GM12878 (cell line): ENCODE measurements around the gene ATXN7L1. TPM values are rescaled to one million over a fixed set of nuclear protein-coding genes. Genes with fewer than 3 reads are reported as not detected.

Experiments used
- ATAC-seq: fragments of 200-7000 bp; cut with Tn5 transposase; 3 replicates; pipeline ENCODE4 v1.9.1; 2020; ENCODE audit warnings: mild to moderate bottlenecking, moderate library complexity
- BruUV-seq: library from RNA; stranded (reverse); fragments of 400-500 nt; replicated peaks from 2 replicates; lab custom pipeline; 2021; lab: Mats Ljungman, UMichigan
- CTCF ChIA-PET: fragments of 300-600 bp; sonication (Branson Sonifier 250); formaldehyde crosslinking; extraction: SDS; loops from one replicate; lab custom pipeline; 2021; ENCODE audit warnings: inconsistent platforms; lab: Yijun Ruan, JAX
- POLR2A ChIA-PET: fragments of 350-600 bp; formaldehyde crosslinking; extraction: SDS; loops from one replicate; lab custom pipeline; 2021; ENCODE audit warnings: inconsistent platforms; lab: Charles Lee
- RAD21 ChIA-PET: fragments of 300-600 bp; sonication (Branson Sonifier 250); formaldehyde crosslinking; loops from one replicate; lab custom pipeline; 2023; ENCODE audit warnings: antibody characterized with exemption; ENCODE audit not compliant: unreplicated experiment; lab: Charles Lee
- SMC1A ChIA-PET: fragments of 300-600 bp; sonication (Branson Sonifier 250); formaldehyde crosslinking; loops from one replicate; lab custom pipeline; 2023; ENCODE audit not compliant: unreplicated experiment, uncharacterized antibody; lab: Charles Lee
- DNase-seq: peaks from one replicate; pipeline ENCODE4 v3.0.0-alpha.2; 2011; ENCODE audit warnings: low read depth, low spot score
- FAIRE-seq: peaks from 3 replicates; lab custom pipeline; 2011; peaks lifted over from hg19 to GRCh38; lab: Jason Lieb, UNC
- H2AFZ ChIP-seq: 2 replicates; pipeline ENCODE4 v1.6.0; 2011; ENCODE audit warnings: low read depth, low read length, control low read depth; ENCODE audit not compliant: control insufficient read depth
- H3K27ac ChIP-seq: 2 replicates; pipeline ENCODE4 v1.5.1; 2011; ENCODE audit warnings: control low read depth; ENCODE audit not compliant: control insufficient read depth, insufficient read depth
- H3K27me3 ChIP-seq, 2 experiments: replicated peaks in 1 of 2; 2 replicates each; pipeline versions ENCODE4 v1.6.0 to v1.6.1; 2011; ENCODE audit warnings: low read length in 1 of 2; ENCODE audit not compliant: control insufficient read depth in 2 of 2, insufficient read depth in 2 of 2
- H3K36me3 ChIP-seq, 2 experiments: 2 replicates each; pipeline ENCODE4 v1.5.1; 2011; ENCODE audit warnings: low read length in 1 of 2; ENCODE audit not compliant: control insufficient read depth in 2 of 2, insufficient read depth in 2 of 2
- H3K4me1 ChIP-seq: 2 replicates; pipeline ENCODE4 v1.6.1; 2011; ENCODE audit warnings: mild to moderate bottlenecking, low read length, moderate library complexity, mixed read lengths; ENCODE audit not compliant: control insufficient read depth, insufficient read depth
- H3K4me2 ChIP-seq: 2 replicates; pipeline ENCODE4 v1.6.0; 2011; ENCODE audit warnings: control low read depth; ENCODE audit not compliant: control insufficient read depth, insufficient read depth
- H3K4me3 ChIP-seq: fragments of 200-600 bp; sonication (generic); 2 replicates; pipeline ENCODE4 v1.5.1; 2016
- H3K79me2 ChIP-seq: 2 replicates; pipeline ENCODE4 v1.6.0; 2011; ENCODE audit warnings: low read length; ENCODE audit not compliant: control insufficient read depth, insufficient read depth
- H3K9ac ChIP-seq: 2 replicates; pipeline ENCODE4 v1.8.0; 2011; ENCODE audit warnings: low read length, control low read depth, mixed read lengths; ENCODE audit not compliant: control insufficient read depth, insufficient read depth
- H3K9me3 ChIP-seq: replicated peaks from 3 replicates; pipeline ENCODE4 v1.5.1; 2011; ENCODE audit warnings: mild to moderate bottlenecking, low read length; ENCODE audit not compliant: control insufficient read depth, insufficient read depth
- H4K20me1 ChIP-seq: 2 replicates; pipeline ENCODE4 v1.6.0; 2011; ENCODE audit not compliant: control insufficient read depth, insufficient read depth
- ESRRA ChIP-seq: IDR thresholded peaks from 2 replicates; pipeline ENCODE4 v1.6.1; 2012; ENCODE audit warnings: mild to moderate bottlenecking, low read length, improper control_type of control experiment
- GABPA ChIP-seq: IDR thresholded peaks from 2 replicates; pipeline ENCODE4 v1.6.1; 2014; ENCODE audit warnings: antibody characterized with exemption, low read depth, mild to moderate bottlenecking, inconsistent platforms
- IKZF1 ChIP-seq: fragments of 450-650 bp; conservative IDR thresholded peaks from 2 replicates; pipeline ENCODE4 v1.6.1; 2017; ENCODE audit warnings: antibody characterized with exemption, mild to moderate bottlenecking
- NR2C1 ChIP-seq: fragments of 450-650 bp; IDR thresholded peaks from 2 replicates; pipeline ENCODE4 v1.6.1; 2017; ENCODE audit warnings: antibody characterized with exemption, mild to moderate bottlenecking, moderate library complexity
- RELB ChIP-seq: fragments of 450-650 bp; IDR thresholded peaks from 2 replicates; pipeline ENCODE4 v1.6.1; 2017; ENCODE audit warnings: low read depth, mild to moderate bottlenecking, moderate library complexity
- RFX5 ChIP-seq: IDR thresholded peaks from 2 replicates; pipeline ENCODE4 v1.6.1; 2011; ENCODE audit warnings: low read depth, low read length, improper control_type of control experiment
- WGBS: methylation state at CpG from one replicate; pipeline ENCODE4 v1.1.6; 2016; ENCODE audit warnings: low lambda C conversion rate; ENCODE audit not compliant: insufficient replicate concordance, insufficient coverage; ENCODE audit errors: missing lambda C conversion rate; 5-methylcytosine and 5-hydroxymethylcytosine counted together
- in situ Hi-C: fragments of 300-500 bp; cut with MboI; formaldehyde crosslinking; loops from 9 replicates; pipeline ENCODE4 v1.14.3; 2018; ENCODE audit warnings: mixed read lengths
- intact Hi-C: fragments of 100-400 bp; cut with micrococcal nuclease; formaldehyde crosslinking; loops from one replicate; pipeline ENCODE4 v1.14.2; 2022; ENCODE audit not compliant: unreplicated experiment
- polyA plus RNA-seq, 11 experiments: library from polyadenylated mRNA; depleted of rRNA in 4 of 11; unstranded in 6 of 11; stranded (reverse) in 5 of 11; fragments of >200 nt; fragmentation: Nextera tagmentation in 4 of 11; fragmentation: Illumina TruSeq in 1 of 11; extraction: Ambion mirVana in 4 of 11; extraction: Trizol in 1 of 11; gene quantifications; 1 replicate in 1 of 11; 2 replicates in 10 of 11; pipeline versions ENCODE4 v1.2.1 to v1.2.3, GENCODE V29; 2011 to 2016; ENCODE audit warnings: inconsistent platforms in 2 of 11, missing spikeins in 2 of 11, low read depth in 1 of 11
- total RNA-seq, 4 experiments: library from RNA; depleted of rRNA in 3 of 4; stranded (reverse); fragments of >200 nt in 3 of 4; fragmentation: Illumina TruSeq in 1 of 4; extraction: Trizol in 1 of 4; gene quantifications; 2 replicates each; pipeline versions ENCODE4 v1.2.1 to v1.2.3, GENCODE V29; 2013 to 2021

The ATXN7L1 gene
- total and polyA plus RNA-seq, 10 of the 15 experiments (the other 5 are each of a cell fraction or from before 2014, with no cell fraction given) = 0.40 to 2.9 (median 1.2) TPM

DNA sequence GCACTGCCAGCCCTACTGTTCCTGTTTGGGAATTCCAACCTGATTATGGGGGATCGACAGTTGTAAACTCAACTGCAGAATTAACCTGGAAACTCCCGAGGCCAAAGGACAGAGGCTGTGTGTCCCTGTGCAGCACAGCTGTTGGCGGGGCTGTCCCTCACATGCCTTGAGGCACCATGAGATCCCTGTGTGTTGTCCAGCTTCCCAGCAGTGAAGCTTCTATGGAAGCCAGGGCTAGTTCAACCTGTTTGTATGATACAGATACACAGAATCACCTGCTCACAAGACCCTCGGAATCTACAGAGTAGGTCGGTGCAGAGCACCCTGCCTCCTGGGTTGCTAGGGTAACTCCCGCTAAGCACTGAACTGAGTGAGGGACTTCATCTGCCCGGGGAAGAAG, 234.1 kb downstream of the ATXN7L1 start (continued):
- TF ChIP-seq RELB (no peak), RFX5 (no peak), NR2C1 (no peak), GABPA (no peak)
- TF ChIP-seq, all 136 proteins: peak for 0

DNA sequence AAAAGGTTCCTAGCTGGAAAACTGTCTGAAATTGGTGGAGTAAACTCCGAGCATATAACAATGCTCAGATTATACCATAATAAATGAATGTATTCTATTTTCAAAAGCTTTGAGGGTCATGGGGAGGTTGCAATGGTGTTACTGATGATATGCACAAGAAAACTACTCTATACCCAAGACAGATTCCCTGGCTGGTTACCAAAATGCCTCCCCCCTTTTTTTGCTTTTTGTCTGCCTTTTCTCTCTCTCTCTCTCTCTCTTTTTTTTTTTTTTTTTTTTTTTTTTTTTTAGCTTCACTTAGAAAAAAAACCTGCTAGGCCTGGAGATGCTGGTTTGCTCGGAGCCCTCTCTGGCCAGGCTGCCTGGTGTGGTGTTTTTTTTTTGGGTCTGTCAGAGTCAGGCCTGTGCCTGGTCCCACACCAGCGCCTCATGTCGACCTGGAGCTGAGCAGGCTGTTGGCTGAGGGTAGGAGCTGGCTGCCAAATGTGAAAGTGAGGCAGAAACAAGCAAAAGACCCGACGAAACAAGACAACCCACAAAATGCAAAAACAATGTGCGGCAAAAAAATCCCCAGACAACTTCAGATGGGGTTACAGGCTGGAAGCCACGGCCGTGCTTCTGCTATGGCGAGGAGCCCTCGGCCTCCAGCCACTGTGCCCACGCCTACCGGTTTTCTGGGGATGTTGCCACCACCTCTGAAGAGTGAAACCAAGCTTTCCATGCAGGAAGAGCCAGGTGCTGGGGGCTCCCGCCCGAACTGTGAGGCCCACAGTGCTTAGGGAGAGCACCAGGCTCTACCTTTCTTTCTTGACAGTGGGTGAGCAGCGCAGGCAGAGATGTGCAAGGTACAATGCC, 235.2 kb downstream of the ATXN7L1 start:
- Histone ChIP-seq H3K27me3 (no peaks in the 10 kb centered on the region; a peak in 1 of 4 replicates), H2AFZ (no peak overlapping the region), H3K27ac (no peak overlapping the region), H3K36me3 (no peaks in the 10 kb centered on the region), H3K4me1 (no peaks in the 10 kb centered on the region), H3K4me3 (no peak overlapping the region), H3K9ac (no peak overlapping the region), H3K79me2 (no peaks in the 10 kb centered on the region), H3K9me3 (no peaks in the 10 kb centered on the region), H3K4me2 (no peak overlapping the region), H4K20me1 (no peaks in the 10 kb centered on the region)
- SMC1A ChIA-PET = interaction anchor here (0.8 to 0.9 kb wide), 2 partner anchors 48 to 73 kb away, joined by 3 read pairs; no protein-coding TSS in a partner anchor
- BruUV-seq = no TSS peak
- POLR2A ChIA-PET = interaction anchor here (0.6 to 0.7 kb wide), 3 partner anchors 43 to 615 kb away, joined by 3 to 6 read pairs (median 5); no protein-coding TSS in a partner anchor
- WGBS = 80% methylated on average over 16 of the region's 16 CpGs
- intact Hi-C loops = no loop called here
- no peak for TF ChIP-seq ESRRA
- peak; percentile 15; the same call in 1 of the 2 replicates for TF ChIP-seq IKZF1
- CTCF ChIA-PET = interaction anchor here (0.7 to 1.2 kb wide), 2 partner anchors 136 to 399 kb away, joined by 3 read pairs; no protein-coding TSS in a partner anchor
- peak; percentile 48 for ATAC-seq
- no peak for FAIRE-seq
- in situ Hi-C loops = no loop called here
- no peak for DNase-seq
- RAD21 ChIA-PET = interaction anchor here (0.6 to 1.0 kb wide), 2 partner anchors 27 to 187 kb away, joined by 3 to 6 read pairs; no protein-coding TSS in a partner anchor
